GM12892 (cell line): Measurements from ENCODE around the gene RFC1.
"Not testable (repeated sequence)": the region's sequence is repeated elsewhere in the genome, so short reads cannot be mapped to it uniquely, and the experiment has no call there.

Experiments
- DNase-seq: peaks from one replicate; pipeline ENCODE4 v3.0.0; 2011; ENCODE audit not compliant: insufficient read length
- FAIRE-seq: peaks from 2 replicates; lab custom pipeline; 2011; peaks lifted over from hg19 to GRCh38; lab: Jason Lieb, UNC
- POLR2A ChIP-seq: IDR thresholded peaks from 2 replicates; pipeline ENCODE4 v1.6.1; 2011; ENCODE audit warnings: low read depth, low read length, control low read depth
- POLR2AphosphoS5 ChIP-seq: IDR thresholded peaks from 2 replicates; pipeline ENCODE4 v1.6.1; 2011; ENCODE audit warnings: low read depth, low read length, control low read depth
- TAF1 ChIP-seq: IDR thresholded peaks from 2 replicates; pipeline ENCODE4 v1.6.1; 2011; ENCODE audit warnings: low read depth, mild to moderate bottlenecking, control low read depth, low read length, borderline replicate concordance

The RFC1 gene

GRCh38 chr4:39286263-39286662 is 79.9 kb downstream of the RFC1 start:
- no peak for FAIRE-seq
- DNase-seq: no peak
- TF ChIP-seq TAF1 (no peak), POLR2AphosphoS5 (no peak), POLR2A (no peak)

GRCh38 chr4:39285853-39286252 is 80.3 kb downstream of the RFC1 start:
- FAIRE-seq (no peak), DNase-seq (no peak)
- TF ChIP-seq TAF1 (no peak), POLR2AphosphoS5 (no peak), POLR2A (no peak)

- TF ChIP-seq POLR2AphosphoS5 (no peak), TAF1 (no peak), POLR2A (no peak)
- FAIRE-seq (no peak), DNase-seq (no peak)
Observed at GRCh38 chr4:39285111-39285795, 80.9 kb downstream of the RFC1 start.

GRCh38 chr4:39280770-39281169 is 85.4 kb downstream of the RFC1 start:
- no peak for DNase-seq
- no peak for FAIRE-seq
- no peak for TF ChIP-seq POLR2AphosphoS5
- no peak for TF ChIP-seq TAF1
- TF ChIP-seq POLR2A: no peak

GRCh38 chr4:39279416-39279815 is 86.7 kb downstream of the RFC1 start:
- DNase-seq (no peak), FAIRE-seq (no peak)
- no peak for TF ChIP-seq TAF1
- TF ChIP-seq POLR2AphosphoS5: no peak
- no peak for TF ChIP-seq POLR2A

GRCh38 chr4:39278476-39278875 is 87.7 kb downstream of the RFC1 start:
- TF ChIP-seq TAF1: no peak
- TF ChIP-seq POLR2AphosphoS5: no peak
- TF ChIP-seq POLR2A: no peak
- FAIRE-seq (no peak), DNase-seq (no peak)

GRCh38 chr4:39277661-39278060 is 88.5 kb downstream of the RFC1 start:
- FAIRE-seq, DNase-seq: not testable (repeated sequence)

GRCh38 chr4:39274503-39274902 is 91.7 kb downstream of the RFC1 start:
- DNase-seq (no peak), FAIRE-seq (no peak)
- TF ChIP-seq POLR2AphosphoS5: no peak
- no peak for TF ChIP-seq POLR2A
- TF ChIP-seq TAF1: no peak

GRCh38 chr4:39263895-39264294 is 102.3 kb downstream of the RFC1 start:
- FAIRE-seq (no peak), DNase-seq (no peak)
- no peak for TF ChIP-seq TAF1
- TF ChIP-seq POLR2AphosphoS5: no peak
- no peak for TF ChIP-seq POLR2A

GRCh38 chr4:39259571-39260330 is 106.4 kb downstream of the RFC1 start:
- no peak for DNase-seq
- FAIRE-seq: no peak
- TF ChIP-seq POLR2A: no peak

GRCh38 chr4:39256436-39256835 is 109.7 kb downstream of the RFC1 start:
- no peak for FAIRE-seq
- no peak for DNase-seq
- TF ChIP-seq TAF1: no peak
- no peak for TF ChIP-seq POLR2A
- TF ChIP-seq POLR2AphosphoS5: no peak

GRCh38 chr4:39255871-39256270 is 110.3 kb downstream of the RFC1 start:
- no peak for FAIRE-seq
- TF ChIP-seq TAF1 (no peak), POLR2AphosphoS5 (no peak)
- no peak for DNase-seq

- DNase-seq (no peak), FAIRE-seq (no peak)
- TF ChIP-seq POLR2AphosphoS5: no peak
- no peak for TF ChIP-seq POLR2A
- TF ChIP-seq TAF1: no peak
Observed at GRCh38 chr4:39255266-39255665, 110.9 kb downstream of the RFC1 start.
